T follicular helper cell (primary cell): Measurements from ENCODE around the gene PLPP6.
"Not testable (repeated sequence)": the region's sequence is repeated elsewhere in the genome, so short reads cannot be mapped to it uniquely, and the experiment has no call there.

Experiments
- DNase-seq: peaks from one replicate; pipeline ENCODE4 v3.0.0-alpha.2; 2020; ENCODE audit warnings: low read depth
- total RNA-seq, 2 experiments: gene quantifications; one replicate each; lab custom pipeline; 2026; lab: John Stamatoyannopoulos, UW

PLPP6 gene
- total RNA-seq = 5.6 to 17.2 reads per million in 2 experiments

DNA sequence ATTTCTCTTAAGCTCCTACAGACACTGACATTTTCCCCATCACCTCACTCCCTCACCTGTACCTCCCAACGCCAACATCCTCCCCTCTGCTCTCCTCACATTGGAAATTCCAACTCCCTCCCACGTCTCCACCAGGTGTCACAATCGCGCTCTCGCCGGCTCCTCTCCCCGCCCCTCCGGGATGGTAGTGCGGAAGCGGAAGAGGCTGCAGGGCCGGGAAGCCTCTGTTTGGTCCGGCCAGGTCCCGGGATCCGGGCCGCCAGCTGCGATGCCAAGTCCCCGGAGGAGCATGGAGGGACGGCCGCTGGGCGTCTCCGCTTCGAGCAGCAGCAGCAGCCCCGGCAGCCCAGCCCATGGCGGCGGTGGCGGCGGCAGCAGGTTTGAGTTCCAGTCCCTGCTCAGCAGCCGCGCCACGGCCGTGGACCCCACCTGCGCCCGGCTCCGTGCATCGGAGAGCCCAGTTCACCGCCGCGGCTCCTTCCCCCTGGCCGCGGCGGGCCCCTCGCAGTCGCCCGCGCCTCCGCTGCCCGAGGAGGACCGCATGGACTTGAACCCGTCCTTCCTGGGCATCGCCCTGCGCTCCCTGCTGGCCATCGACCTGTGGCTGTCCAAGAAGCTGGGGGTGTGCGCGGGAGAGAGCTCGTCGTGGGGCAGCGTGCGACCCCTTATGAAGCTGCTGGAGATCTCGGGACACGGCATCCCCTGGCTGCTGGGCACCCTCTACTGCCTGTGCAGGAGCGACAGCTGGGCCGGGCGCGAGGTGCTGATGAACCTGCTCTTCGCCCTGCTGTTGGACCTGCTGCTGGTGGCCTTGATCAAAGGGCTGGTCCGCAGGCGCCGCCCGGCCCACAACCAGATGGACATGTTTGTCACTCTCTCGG is at the start of gene PLPP6:
Gene PLPP6, plus strand, starts transcription at position 187 of the 881 bp plus-strand sequence. Its CDS starts 82 bp downstream, at position 269.
- peak; percentile 75 for DNase-seq

DNA sequence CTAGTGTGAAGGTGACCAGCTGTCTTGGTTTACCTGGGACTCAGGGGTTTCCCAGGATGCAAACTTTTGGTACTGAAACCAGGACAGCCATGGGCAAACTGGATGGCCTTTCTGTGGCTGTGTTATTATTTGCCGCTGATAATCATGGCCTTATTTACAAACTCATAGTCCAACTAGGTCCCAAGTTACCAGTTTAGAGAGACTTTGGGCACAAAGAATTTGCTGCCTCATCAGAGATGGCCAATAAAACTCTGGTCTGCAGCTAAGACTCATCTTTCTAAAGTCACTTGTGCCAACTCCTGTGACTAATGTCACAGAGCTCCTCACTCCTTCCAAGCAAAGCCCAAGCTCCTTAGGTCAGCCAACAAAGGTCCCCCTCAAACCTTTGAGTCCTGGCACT is 47.5 kb upstream of the PLPP6 start:
- DNase-seq = no peak

DNA sequence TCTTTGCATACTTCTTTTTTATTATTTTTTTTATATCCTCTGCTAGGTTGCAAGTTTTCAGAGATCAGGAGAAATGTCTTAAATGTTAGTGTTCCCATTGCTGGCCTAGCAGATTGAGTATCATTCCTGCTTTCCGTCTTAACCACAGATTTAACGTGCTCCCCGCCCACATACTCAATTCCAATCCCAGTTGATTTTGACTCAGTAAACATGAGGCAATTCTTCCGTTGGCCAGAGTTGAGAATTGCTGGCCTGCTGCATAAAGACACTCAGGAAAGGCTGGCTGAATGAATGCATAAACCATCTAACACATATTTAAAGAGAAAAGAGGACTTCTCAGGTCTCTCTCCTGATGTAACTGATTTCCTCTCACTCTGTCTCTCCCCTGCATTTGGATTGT is 46.8 kb upstream of the PLPP6 start:
- DNase-seq = no peak

DNA sequence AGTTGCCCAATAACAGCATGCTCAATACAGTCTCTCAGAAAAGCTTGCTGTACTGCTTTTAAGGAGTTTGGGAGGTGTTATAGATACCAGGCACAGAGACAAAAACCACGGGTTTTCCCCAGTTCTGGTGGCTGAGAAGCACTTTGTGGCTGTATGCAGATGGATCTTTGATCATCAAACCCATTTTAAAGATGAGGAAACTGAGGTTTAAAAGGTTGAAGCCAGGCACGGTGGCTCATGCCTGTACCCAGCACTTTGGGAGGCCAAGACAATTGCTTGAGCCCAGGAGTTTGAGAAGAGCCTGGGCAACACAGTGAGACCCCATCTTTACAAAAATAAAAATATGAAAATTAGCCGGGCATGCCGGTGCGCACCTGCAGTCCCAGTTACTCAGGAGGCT is 46.3 kb upstream of the PLPP6 start:
- no peak for DNase-seq

DNA sequence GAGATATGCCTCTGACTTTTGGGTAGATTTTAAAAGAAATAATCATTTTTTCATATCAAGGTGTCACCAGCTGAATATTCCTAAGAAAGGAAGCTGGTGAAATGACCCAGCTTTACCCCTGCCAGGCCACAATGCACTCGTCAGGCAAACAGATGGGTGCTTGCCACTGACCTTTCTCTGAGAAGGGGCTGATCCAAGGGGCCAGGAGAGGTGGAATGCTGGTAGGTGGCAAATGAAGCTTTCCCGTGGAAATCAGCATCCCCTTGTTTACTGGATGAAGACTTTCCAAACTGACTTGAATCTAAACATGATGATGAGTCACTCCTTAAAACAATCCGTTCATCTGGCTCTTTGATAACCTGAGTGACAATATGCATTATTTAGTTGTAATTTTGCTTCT is 44.3 kb upstream of the PLPP6 start:
- DNase-seq = no peak

DNA sequence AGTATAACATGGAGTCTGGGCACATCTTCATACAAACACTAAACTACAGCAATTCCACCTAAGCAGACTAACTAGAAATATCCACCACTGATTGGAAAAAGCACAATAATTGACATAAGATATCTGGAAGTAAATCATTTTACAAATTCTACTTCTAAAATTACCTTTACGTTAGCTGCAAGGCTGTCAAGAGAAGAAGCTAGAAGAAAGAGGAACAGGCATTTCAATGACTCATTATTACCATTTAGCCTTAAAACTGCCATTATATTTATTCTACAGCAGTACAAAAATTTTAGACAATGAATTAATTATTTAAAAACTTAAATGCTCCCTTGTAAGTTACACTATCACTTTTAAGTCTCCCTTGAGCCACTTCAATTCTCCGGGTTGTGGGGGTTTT is 43.4 kb upstream of the PLPP6 start:
- no peak for DNase-seq

DNA sequence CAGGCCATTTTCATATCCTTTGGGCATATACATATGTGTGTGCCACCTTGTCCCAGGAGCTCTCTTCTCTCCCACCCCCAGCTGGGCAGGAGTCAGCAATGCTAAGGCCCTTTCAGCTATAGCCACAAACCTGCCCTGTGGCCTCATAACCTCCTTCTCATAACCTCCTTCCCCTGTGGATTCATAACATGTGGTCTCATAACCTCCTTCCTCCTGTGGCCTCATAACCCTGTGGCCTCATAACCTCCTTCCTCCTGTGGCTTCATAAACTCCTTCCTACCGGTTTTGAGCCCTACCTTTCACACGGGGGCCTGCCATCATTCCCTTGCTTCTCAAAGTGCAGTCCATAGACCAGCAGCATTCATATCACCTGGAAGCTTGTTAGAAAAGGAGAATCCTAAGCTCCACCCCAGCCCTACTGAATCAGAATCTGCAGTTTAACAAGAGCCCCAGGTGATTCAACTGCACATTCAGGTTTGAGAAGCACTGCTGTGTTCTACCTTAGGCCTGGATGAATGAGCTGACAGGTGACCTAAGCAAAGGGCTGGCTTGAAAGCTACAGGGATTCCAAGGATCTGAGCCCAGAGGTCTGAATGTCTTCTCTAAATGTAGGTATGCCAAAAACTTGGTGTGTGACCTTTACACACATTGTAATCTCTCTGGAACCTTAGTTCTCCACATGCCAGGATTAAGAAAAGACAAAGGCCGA is 41.9 kb upstream of the PLPP6 start:
- DNase-seq = no peak

DNA sequence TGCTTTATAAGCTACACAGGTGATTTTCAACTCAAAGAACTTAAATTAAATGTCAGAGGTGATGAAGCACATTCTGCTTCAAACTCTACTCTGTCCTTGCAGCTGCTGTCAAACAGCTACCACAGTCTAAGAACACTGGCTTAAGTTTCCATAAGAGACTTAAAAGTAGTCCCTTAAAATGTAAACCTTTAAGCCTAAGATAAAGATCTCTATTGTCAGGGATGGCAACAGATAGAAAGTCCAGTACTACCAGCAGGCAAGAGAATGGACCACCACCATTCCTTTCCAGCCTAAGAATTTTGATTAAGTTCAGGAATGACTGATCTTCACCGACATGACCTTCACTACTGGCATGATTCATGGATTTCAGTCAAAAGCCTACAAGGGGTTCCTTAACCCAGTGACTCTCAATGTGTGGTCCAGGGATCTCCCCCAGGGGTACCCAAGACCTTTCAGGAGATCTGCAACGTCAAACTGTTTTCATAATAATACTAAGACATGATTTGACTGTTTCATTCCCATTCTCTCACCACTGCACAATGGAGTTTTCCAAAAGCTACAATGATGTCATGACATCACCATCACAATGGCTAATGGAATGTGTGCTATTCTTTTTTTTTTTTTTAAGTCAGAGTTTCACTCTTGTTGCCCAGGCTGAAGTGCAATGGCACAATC is 41.1 kb upstream of the PLPP6 start:
- no peak for DNase-seq

DNA sequence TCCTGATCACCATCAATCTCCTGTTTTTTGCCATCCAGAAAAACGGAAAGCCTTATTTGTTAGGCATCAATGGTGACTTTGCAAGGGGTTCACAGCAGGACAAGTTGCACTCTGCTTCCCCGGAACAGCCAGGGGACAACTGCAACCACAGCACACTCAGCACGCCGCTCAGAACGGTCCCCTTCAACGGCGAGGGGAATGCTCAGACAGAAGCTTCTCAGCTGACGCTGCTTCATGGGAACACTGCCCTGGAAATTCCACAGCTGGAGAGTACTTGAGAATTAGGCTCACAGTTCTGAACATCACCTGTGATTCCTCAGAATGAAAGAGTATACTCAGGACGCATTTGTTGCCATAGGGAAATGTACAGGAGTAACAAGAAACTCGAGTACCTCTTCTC is 40.1 kb upstream of the PLPP6 start:
- DNase-seq = no peak

DNA sequence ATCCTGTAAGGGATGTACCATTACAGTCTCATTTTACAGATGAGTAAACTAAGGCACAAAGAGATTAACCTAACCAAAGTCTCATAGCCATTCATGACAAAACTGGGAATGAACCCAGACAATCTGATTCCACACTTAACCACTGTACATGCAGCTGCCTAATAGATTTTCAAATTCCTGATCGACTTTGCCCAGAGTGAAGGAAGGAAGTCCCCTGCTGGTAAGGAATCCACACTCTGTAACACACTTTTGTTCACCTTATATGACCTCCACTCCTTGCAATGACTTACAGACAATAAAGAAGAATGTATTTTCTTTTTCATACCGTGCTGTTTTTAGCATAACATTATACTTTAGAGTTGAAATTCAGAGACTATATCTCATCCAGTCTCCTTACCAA is 31.3 kb upstream of the PLPP6 start:
- no peak for DNase-seq

DNA sequence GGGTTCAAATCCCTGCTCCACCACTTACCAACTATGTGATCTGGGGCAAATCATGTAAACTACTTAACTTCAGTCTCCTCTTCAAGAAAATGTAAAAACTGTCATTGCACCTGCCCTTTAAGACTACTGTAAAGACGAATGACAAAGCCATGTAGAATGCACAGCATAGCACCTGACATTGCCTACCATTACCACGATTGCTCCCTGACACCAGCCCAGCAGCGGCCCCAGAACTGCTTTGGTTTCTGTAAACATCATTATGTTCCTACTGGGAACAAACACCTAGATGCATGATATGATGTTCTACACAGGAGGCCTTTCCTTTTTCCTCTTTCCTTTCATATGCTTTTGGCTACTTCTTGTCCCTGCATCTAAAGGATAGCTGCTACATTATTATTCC is 23.1 kb upstream of the PLPP6 start:
- DNase-seq = no peak

DNA sequence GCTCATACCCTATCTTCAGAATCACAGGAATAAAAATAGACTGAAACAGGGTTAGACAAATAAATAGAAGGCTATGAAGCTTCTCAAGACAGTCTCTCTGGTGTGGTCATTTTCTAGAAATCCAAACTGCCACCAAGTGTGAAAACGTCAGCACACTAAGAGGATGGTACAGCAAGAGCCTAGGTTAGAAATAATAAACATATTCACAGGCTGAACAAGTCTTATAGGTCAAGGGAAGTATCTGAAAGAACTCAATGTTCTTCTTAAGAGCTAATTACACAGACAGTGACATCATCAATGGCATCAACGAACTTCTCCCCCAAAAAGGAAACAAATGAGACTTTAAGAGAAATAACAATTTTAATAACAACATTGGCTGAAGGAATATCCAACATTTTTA is 22.7 kb upstream of the PLPP6 start:
- DNase-seq = no peak

DNA sequence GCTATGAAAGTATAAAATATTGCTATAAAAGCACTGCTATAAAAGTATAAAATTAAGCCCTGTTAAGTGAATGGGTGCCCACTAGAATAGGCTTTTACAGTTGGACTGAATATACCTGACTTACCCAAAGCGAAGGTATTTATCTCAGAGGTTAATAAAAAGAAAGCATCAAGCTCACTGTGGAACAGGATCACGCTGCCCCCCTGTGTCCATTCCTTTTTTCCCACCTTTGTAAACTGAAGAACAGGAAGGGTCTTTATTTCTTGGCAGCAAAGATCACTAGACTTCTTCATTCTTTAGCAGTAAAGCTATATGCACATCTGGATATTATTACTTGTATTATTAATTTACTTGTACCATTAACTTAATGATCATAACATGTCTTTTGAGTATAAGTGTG is 22.1 kb upstream of the PLPP6 start:
- DNase-seq = peak; percentile 43

DNA sequence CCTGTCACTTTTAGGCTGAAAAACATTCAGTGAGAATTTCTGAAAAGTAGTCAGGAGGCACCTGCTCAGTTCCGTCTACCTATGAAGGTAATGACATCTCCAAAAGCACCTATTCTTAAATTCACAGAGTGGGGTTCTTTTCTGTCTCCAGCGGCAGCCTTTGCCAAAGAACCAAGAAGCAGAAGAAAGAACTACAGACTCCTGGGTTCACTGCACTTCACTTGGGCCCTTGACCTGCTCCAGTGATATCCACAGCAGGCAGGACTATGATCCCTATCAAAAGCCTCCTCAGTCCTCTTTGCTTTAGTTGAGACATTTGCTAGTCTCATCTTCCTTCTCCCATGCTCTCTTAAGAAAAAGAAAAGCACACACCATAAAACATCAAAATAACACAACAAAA is 19.7 kb upstream of the PLPP6 start:
- no peak for DNase-seq

DNA sequence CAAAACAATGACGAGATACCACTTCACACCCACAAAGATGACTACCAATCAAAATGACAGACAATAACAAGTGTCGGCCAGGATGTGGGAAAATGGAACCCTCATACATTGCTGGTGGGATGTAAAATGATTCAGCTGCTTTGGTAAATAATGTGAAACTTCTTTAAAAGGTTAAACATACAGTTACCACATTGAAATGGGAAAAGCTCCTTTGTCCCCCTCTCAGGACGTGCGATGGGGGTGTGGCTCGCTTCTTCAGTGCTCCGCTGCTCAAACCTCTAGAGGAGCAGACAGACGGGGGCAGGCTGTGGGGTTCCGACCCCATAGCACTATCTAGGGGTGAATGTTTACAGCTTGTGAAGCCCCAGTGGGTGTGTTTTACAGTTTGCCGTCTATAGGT is 8.0 kb upstream of the PLPP6 start:
- DNase-seq = no peak

DNA sequence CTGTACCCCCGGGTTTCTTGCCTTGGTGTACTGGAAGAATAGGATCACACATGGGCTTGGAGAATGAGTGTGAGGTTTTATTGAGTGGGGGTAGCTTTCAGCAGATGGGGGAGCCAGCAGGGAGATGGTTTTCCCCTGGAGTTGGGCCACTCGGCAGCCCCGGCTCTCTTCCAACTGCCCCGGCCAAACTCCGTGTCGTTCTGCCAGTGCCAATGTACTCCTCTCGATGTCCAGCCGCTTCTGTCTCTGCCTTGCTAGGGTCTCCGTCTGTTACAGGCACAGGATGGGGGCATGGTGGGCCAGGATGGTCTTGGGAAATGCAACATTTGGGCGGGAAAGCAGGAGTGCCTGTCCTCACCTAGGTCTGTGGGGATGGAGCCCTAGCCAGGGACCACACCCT is 7.6 kb upstream of the PLPP6 start:
- no peak for DNase-seq

DNA sequence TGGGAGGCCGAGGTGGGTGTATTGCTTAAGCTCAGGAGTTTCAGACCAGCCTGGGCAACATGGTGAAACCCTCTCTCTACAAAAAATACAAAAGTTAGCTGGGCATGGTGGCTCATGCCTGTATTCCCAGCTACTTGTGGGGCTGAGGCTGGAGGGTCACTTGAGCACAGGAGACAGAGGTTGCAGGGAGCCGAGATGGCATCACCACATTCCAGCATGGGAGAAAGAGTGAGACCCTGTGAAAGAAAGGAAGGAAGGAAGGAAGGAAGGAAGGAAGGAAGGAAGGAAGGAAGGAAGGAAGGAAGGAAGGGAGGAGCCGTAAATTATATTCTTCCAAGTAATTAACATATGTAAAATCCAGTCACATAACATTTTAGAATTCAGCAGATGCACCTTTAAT is 5.9 kb upstream of the PLPP6 start:
- not testable (repeated sequence) for DNase-seq

DNA sequence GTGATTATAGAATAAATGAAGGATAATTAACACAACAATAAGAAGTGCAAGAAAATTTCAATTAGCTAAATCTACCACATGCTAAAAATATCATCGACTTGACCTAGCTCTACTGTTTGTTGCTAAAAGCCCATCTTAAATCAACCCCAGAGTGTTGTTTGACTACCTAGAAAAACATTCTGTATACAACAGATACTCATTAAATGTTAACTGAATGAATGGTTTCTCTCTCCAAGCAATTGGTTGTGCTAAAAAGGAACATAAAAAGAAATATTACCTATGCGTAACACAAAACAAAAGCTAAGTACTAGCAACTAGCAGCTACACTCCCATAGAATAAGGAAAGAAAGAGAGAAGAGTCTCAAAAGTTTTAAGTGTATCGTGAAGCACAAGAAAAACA is 5.5 kb upstream of the PLPP6 start:
- no peak for DNase-seq

DNA sequence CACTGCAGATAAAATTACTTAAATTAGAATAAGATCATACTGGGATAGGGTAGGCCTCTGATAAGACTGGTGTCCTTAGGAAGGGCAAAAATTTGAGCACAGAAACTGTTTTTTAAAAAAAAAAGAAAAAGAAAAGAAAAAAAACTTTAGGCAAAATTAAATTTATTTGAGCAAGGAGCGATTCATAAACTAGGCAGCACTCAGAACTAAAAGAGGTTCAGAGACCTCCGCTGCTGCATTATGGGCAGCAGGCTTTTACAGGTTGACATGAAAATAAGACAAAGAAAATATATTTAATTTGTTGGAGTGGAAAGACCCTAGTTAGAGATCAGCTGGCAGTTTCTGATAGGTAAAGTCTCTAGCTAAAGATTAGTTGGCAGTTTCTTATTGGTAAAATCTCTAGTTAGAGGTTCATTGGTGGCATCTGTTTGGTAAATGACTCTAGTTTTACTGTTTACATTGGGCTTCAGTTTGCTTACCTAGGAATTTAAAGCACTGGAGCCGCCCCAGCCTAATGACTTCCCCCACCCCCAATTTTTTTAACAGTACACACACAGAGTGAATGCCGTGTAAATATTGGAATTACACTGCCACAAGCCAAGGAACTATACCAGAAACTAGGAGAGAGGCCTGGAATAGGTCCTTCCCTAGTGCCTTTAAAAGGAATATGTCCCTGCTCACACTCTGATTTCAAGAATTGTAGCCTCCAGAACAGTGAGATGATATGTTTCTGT is 4.5 kb upstream of the PLPP6 start:
- no peak for DNase-seq

DNA sequence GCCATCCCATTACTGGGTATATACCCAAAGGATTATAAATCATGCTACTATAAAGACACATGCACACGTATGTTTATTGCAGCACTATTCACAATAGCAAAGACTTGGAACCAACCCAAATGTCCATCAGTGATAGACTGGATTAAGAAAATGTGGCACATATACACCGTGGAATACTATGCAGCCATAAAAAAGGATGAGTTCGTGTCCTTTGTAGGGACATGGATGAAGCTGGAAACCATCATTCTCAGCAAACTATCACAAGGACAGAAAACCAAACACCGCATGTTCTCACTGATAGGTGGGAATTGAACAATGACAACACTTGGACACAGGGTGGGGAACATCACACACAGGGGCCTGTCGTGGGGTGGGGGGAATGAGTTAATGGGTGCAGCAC is 1.4 kb upstream of the PLPP6 start:
- not testable (repeated sequence) for DNase-seq

DNA sequence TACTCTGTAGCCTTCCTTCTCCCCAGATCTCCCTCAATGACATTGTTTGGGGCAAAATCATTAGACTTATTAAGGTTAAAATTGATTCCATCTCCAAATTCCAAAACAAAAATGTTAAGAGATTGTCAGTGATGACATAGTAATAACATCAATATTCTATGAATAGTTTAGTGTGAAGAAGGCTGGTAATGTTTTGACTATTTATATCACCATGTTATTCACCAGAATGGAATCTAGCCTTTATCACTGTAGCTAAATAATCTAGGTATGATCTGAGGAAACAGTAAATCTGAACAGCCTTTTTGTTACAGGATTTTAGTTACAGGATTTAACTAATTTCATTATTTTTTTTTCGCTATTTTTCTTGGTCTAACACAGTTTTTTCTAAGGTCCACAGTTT is 929 bp upstream of the PLPP6 start:
- no peak for DNase-seq

DNA sequence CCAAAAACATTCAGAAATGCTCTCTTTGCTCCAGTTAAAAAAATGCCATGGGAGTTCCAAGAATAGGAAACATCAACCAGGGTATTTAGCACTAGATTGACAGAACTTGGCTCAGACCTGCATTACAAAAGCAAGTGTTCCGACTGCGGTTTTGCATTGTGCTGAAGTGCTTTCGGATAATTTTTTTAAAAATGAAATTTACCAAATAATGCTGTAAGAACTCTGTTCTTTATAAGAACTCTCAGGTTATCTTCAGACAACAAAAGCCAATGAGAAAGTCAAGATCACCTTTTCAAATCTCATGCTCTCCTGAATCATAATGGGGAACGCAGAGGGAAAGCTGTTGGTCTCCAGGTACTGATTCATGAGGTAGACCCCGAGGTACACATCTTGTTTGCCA is 483 bp upstream of the PLPP6 start:
- DNase-seq = no peak
